HG03025 (cell line): ENCODE results near the gene CTNNB1.
"Not testable (repeated sequence)": the region's sequence is repeated elsewhere in the genome, so short reads cannot be mapped to it uniquely, and the experiment has no call there.

ENCODE experiments used
- ATAC-seq: cut with Tn5 transposase; IDR thresholded peaks from one replicate; pipeline ENCODE4 v1.9.1; 2021; ENCODE audit warnings: mild to moderate bottlenecking, moderate library complexity; ENCODE audit not compliant: unreplicated experiment, low FRiP score

The CTNNB1 gene

DNA sequence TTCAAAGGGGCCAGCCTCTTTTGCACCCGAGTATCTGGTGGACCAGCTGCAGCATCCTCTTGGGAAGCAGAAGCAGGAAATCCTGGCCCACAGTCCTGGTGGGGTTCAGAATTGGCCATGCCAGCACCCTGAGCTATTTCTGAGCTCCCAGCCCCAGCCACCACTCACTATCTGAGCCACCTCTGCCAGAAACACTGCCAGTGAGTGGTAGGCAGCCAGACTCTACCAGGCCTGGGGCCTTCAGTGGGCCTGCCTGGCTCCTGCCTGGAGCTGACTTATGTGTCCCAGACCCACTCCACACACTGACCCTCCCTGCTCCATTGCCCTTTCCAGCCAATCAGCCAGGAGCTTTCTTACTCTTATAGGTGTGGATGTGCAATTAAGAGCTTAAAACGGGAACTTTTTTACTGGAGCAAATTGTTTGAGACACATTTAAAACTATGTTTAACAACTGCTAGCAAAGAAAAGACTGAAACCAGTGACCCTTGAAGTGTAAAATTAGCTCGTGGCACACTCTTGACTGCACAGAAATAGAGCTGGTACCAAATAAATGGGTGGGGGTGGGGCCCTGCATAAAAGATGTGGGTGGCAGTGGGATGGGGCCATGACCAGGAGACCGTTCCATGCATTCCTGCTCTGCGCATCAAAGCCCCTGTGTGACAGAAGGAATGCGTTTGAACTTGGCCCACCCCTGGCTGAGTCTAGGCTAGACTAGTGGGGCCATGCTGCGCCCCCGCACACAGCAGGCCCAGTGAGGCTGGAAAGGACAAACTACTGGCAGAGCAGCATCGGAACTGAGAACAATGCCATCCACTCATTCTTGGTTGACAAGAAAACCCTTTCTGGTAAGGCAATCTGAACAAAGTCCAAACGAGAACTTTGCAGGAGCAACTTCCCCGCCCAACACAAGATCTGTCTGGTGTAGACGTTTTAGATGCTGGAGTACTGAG lies 48.0 kb downstream of the CTNNB1 start:
- ATAC-seq: no peak

DNA sequence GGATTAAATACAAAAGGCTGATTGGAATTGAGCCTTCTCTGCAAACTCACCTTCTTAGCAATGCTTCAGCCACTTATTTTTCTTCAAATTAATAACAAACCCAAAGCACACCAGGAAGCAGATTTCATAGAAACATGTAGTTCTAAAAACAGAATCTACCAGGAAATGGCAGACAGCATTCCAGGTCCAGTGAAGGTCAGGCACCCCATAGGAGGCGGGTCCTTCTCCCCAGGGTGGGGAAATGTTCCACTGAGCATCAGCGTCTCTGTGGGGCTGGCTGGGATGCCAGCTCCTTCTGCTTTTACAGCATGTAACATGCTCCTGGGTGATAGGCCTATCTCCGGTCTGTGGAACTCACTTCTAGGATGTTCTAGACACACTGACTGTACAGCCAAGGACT lies 49.2 kb downstream of the CTNNB1 start:
- ATAC-seq: no peak

DNA sequence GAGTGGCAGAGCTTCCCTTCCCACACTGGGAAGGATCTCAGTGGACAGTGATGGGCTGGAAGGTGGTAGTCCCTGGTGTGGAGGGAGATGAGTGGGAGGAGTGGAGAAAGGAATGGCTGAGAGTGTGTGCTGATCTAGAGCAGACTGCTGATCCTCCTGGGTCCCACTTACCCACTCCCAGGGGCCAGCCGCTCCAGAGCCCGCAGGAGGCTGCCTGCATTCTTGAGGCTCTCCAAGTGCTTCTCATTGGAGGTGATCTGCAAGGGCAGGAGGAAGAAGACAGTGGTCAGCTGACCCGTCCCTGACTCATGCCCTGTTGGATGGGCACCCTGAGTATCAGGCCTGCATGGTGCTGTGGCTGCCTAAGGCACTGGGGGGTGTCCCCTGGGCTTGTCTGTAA lies 50.0 kb downstream of the CTNNB1 start:
- no peak for ATAC-seq

DNA sequence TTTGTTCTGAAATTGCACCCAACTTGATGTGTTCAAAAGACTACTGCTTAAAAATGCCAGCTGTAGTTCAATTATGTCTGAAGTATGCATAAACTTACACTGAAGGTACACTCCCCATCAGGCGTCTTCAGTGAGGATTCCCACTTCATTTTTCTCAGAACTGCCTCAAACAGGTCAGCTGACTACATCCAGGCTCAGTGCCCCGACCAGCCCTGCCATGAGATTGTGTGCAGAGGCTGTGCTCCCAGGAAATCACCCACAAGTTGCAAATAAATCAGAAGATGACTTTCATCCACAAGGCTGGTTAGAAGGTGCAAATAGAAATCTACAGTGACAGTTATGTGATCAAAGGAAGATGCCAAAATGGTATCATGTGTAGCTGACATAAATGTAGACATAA lies 51.5 kb downstream of the CTNNB1 start:
- ATAC-seq: no peak

DNA sequence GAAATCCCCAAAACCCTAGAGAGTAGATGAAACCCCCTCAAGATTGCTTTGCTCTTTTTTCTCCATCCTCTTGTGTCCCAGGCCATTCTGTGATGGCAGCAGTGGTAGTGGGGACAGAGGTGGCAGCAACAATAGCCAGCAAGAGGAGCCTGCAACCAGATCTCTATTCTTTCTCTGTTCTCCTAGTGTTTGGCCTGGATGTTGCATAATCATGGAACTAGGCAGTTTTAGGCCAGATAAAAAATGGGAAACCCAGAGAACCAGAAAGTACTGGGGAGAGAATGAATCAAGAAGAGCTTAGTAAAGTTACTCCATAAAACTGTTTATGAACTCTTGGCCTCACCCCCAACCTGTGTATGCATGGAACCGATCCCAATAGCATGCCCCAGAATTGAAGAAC lies 52.3 kb downstream of the CTNNB1 start:
- ATAC-seq: no peak

DNA sequence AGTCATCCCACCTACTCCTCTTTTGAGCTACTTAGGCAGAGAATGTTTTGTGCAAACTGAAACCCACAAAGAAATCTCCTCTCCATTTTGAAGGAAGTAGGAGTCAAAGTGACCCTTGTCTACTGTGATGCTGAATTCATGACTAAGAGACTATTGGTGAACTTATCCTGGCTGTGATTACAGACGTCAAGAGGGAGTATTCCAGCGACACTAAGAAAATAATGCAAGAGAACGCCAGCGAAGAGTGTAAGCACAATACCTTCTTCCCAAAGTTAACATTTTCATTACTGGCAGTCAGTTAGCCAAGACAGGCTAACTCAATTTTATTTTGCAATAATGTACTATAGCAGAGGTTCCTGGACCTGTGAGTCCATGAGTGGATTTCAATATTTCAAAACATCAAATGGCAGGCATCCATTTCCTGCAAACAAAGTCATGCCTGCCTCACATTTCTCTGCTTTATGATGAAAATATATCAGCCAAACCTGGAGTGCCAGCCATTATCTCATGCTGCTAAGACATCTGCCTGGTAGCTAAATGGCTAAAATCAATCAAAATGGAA lies 59.0 kb downstream of the CTNNB1 start:
- no peak for ATAC-seq

DNA sequence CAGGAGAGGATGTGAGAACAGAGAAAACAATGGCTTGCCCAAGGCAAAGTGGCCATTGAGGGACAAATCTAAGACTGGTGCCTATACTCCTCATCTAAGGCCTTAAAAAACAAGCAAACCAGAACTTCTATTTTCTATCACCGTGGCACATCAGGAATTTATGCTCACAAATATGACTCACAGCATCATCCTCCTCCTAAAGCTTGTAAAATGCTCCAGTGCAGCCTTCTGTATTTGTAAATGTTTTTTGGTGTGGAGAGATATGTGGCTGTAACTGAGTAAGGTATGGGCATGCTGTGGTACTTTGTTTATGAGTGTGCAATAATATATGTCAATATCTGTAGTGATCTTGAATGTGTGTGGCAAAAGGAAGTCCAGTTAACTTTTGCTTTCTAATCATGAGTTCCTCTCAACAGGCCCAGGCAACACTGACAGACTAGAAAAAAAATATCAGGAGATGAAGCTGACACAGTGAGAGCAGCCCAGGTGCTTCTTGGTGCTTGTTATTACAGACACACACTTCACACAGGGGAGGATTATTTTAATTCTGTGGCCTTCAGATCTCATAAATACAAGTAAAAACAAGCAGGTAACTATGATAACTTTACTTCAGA lies 60.3 kb downstream of the CTNNB1 start:
- ATAC-seq: no peak

DNA sequence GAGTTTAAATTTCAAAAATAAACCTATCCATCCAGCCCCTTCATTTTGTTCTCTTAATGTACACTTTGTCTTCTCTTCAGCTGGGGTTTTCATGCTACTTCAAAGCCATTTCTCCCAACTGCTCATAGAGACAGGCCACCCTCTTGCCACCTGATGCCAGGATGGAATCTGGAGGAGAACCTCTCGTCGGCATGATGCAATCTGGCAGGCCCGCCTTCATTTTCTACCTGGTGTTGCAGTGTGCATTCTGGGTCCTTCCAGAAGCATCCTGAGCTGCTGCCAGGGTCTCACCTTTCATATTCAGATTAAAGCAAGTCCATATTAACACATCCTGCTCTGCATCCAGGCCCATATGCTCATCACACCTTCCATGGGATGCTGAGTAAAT lies 60.8 kb downstream of the CTNNB1 start:
- ATAC-seq: no peak

DNA sequence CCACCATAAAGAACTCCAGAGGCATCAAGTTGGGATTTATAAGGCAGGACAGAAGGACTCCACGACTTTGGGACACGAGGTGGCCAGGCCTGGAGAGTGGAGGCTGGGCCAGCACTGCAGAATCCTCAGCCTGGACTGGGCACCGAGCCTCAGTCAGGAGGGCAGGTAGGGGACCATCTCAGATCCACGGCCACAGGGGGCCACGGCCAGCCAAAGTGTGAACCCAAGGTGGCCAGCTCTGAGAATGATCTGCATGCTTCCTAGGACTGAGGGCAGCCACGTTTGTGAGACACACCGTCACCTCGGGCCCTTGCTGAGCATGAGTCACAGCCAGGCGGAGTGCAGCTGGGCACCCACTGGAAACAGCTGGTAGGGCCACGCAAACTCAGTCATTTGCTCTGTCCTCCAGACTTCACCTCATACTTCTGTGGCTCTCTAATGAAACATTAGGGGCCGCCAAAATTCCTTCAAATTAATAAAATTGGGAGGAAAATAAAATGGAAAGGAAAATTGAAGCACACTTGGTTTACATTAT lies 65.8 kb downstream of the CTNNB1 start:
- no peak for ATAC-seq

DNA sequence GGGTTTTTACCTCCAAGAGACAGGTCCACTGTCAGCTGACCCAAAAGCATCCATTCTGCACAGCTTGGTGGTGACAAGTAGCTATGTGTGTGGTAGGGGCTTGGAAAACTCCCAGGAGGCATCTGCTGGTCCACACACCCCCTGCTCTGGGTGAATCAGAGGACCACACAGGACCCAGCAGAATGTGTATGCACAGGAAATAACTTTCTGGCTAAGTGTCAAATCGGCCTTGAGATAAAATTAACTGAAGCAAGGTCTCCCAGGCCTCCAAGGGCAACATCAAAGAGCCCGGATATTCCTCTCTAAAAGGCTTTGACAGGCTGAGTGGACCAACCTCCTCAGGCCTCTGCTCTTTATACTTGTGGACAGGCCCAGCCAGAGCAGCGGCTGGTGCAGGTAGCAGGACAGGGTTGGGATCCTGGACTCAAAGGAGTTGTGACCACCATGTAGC lies 66.5 kb downstream of the CTNNB1 start:
- no peak for ATAC-seq

DNA sequence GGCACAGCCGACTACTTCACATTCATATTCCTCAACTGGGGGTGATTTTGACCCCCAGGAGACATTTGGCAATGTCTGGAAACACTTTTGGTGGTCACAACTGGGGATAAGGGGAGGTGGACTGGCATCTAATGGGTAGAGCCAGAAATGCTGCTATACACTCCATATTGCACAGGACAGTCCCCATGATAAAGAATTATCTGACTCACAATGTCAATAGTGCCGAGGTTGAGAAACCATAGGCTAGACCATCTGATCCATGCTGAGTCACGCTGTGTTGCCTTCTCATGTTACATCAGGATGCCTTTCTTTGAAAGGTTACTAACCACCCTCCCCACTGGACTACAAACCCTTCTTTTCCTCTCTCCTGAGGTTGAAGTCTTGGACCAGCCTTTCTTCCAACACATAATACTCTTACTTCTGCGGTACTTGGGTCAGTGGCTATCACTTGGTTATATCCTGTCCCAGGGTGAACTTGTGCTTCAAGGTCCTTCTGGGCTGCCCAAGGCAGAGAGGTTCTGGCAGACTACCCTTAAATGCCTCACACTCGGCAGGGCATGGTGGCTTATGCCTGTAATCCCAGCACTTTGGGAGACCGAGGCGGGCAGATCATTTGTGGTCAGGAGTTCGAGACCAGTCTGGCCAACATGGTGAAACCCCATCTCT lies 68.8 kb downstream of the CTNNB1 start:
- ATAC-seq: no peak

DNA sequence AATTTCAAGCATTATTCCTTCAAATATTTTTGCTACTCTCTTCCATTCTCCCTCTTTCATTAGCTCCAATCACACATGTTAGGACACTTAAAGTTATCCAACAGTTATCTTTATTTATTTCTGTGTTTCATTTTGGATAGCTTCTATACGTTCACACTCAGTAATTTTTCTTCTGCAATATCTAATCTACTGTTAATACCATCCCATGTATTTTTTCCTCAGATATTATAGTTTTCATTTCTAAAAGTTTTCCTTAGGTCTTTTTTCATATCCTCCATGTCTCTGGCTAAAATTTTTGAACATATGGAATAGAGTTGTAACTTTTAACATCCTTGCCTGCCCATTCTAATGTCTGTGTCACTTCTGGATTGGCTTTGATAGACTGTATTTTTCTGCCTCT lies 73.4 kb downstream of the CTNNB1 start:
- no peak for ATAC-seq

DNA sequence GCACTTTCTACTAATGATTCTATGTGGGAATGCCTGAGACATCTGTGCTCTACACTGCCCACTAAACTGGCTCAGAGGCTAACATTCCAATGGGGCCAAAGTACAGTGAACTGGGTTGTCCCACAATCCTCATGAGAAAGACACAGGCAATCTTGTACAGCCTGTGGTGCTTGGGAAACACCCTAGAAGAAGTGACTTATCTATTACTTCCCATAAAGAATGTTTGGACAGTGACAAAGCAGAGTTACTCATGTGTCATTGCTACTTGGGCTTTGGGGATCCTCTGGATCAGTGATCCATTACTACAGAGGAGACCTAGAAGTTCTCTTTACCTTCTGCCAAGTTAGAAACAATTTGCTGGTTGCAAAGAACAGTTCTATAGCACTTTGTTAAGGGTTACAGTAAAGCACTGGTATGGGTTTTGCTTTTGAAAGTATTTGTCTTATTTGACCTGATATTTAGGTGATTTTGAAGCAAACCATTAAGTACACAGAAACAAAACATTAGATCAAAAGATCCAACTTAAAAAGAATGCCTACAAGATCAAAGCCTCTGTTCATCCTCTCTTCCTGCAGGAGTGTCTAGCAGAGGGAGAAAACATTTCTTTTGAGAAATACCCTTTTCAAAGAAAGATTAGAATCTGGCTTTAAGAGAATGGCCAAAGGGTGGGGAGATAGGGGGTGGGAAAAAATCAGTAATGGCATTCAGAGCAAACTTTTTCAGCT lies 75.8 kb downstream of the CTNNB1 start:
- ATAC-seq: no peak

DNA sequence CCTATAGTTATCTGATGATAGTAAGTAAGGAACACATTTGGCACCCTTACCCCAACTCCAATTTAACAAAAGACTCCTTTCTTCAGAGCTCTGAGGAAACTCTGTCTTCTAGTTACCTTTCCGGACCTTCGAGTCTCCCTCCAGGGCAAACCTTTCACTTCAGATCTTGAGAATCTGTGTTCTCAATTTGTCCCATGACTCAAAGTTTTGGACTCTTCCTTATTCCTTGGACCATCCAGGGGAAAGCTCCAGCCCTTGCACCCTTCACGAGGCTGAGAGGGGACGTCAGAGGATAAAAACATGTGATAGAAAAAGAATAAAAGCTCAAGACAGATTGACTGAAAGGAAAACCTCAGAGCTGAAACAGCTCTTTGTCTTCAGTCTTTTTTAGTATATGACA lies 76.9 kb downstream of the CTNNB1 start:
- ATAC-seq: no peak

DNA sequence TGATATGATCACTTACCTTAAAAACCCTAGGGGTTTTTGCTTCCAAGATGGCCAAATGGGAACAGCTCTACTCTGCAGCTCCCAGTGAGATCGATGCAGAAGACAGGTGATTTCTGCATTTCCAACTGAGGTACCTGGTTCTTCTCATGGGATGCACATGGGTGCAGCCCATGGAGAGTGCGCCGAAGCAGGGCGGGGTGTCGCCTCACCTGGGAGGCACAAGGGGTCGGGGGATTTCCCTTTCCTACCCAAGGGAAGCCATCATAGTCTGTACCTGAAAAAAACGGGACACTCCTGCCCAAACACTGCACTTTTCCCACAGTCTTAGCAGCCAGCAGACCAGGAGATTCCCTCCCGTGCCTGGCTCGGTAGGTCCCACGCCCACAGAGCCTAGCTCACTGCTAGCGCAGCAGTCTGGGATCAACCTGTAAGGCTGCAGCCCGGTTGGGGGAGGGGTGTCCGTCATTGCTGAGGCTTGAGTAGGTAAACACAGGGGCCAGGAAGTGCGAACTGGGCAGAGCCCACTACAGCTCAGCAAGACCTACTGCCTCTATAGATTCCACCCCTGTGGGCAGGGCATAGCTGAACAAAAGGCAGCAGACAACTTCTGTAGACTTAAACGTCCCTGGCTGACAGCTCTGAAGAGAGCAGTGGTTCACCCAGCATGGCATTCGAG lies 78.6 kb downstream of the CTNNB1 start:
- no peak for ATAC-seq

DNA sequence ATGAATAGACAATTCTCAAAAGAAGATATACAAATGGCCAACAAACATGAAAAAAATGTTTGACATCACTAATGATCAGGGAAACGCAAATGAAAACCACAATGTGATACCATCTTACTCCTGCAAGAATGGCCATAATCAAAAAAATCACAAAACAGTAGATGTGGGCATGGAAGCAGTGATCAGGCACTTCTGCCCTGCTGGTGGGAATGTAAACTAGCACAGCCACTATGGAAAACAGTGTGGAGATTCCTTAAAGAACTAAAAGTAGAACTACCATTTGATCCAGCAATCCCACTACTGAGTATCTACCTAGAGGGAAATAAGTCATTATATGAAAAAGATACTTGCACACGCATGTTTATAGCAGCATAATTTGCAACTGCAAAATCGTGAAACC lies 85.6 kb downstream of the CTNNB1 start:
- ATAC-seq: not testable (repeated sequence)

DNA sequence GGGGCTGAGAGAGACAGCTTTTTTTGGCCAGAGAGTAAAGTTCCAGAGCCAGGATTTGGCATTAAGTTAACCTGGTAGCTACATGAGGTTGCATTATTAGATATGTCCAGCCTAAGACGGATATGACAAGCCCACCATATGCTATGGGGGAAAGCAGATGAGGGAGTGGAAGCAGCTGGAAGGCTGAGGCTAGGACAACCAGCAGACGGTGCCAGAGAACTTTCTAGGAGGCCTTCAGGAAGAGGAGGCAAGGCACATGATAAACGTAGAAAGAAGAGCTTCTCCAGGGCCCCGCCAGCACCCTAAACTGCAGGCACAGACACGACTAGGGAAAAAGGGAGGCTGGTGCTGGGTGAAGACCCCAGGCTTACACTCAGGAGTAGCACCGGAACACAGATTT lies 87.0 kb downstream of the CTNNB1 start:
- ATAC-seq: no peak

DNA sequence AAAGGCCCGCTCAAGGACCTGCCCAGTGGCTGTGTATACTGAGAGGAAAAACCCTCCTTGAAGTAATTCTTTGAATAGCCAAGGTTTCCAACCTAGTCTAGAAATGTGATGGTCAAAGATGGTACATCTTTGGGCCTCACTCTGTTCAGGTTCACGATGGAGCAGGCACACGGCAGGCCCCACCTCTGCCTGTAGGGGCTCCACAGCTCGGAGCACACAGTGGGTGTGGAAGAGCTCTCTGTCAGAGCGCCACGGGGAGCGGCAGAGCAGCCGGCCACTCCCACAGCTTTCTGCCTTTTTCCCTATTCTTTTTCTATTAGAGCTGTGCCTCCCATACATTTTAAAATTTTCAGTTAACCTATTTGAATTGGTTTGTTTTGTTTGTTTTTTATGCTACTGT lies 89.5 kb downstream of the CTNNB1 start:
- ATAC-seq: no peak
